Kasumi-1 (cell line): ENCODE results near the gene TRPM2.
"Not testable (repeated sequence)": the region's sequence is repeated elsewhere in the genome, so short reads cannot be mapped to it uniquely, and the experiment has no call there.

ENCODE experiments used
- DNase-seq, 2 experiments: peaks; one replicate each; lab custom pipeline; 2025; lab: John Stamatoyannopoulos, UW

The TRPM2 gene

DNA sequence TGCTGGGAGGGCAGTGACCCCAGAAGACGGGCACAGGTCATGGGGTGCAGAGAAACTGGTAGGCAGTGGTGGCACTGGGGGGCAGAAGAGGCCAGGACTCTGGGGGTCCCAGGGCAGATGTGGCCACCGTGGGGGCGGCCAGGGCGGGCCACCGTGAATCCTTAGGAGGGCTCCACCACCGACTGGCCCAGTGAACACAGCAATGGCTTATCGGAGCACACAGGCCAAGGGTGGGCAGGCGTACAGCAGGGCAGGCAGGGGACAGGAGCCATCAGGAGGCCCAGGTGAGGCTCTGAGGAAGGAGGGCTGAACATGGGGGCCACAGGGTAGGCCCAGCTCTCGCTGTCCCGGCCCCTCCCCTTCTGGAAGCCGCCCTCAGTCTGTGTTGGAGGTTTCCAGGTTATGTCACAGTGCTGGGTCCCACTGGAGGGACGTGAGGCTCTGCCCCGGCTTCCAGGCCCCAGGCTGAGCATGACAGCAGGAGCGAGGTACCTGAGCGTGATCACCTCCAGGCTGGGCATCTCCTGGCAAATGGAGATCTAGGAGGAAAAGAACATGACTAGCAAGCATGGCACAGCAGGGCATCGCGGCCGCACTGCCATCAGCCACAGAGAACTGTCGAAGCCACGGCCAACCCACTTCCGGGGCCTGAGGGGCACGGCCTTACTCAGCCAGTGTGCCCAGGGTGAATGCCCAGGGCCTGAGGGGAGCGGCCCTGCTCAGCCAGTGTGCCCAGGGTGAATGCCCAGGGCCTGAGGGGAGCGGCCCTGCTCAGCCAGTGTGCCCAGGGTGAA, 18.0 kb upstream of the TRPM2 start:
- no peak for DNase-seq

DNA sequence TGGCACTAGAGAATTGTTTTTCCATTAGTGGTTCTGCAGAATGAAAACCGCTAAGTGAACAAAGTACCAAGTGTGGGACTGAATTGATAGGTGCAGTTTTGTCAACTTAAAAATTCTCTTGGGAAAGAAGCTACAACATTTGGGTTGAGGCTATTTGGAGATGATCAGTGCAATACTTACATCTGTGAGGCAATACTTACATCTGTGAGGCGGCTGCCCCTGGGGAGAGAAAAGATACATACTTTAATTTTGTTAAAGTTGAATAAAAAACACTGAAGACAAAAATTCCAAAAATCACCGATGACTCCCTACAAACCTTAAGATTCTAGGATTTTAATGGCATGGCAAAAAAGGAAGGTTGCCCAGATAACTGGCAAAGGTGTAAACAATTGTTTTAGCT, 16.0 kb upstream of the TRPM2 start:
- no peak for DNase-seq

GRCh38 chr21:44337941-44338895, 15.2 kb upstream of the TRPM2 start:
- peak; percentile 30 to 34 for DNase-seq

GRCh38 chr21:44338971-44339910, 14.2 kb upstream of the TRPM2 start, which contains the start of gene CFAP410:
Gene CFAP410 (minus strand): TSS chr21:44339390. CDS start chr21:44339194, 196 bp downstream.
- peak; percentile 87 to 89 for DNase-seq

DNA sequence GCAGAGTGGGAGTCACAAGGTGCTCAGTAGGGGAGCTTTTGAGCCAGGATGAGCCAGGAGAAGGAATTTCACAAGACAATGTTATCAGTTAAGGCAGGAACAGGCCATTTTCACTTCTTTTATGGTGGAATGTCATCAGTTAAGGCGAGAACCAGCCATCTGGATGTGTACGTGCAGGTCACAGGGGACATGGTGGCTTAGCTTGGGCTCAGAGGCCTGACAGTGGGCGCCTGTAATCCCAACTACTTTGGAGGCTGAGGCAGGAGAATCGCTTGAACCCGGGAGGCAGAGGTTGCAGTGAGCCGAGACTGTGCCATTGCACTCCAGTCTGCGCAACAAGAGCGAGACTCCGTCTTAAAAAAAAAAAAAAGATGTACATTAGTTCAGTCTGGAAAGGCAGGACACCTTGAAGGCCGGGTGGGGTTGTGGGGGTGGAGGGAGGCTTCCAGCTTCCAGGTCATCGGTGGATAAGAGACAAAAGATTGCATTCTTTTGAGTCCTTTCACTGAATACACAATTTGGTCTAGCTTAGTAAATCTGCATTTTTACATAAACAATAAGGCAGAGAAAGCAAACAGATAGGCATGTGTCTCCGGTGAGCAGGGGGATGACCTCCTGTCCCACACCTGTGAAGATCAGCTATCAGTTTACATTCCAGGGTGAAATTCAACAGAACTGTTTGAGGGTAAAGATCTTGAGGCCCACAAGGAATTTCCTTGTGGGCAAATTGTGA, 11.5 kb upstream of the TRPM2 start:
- not testable (repeated sequence) for DNase-seq

DNA sequence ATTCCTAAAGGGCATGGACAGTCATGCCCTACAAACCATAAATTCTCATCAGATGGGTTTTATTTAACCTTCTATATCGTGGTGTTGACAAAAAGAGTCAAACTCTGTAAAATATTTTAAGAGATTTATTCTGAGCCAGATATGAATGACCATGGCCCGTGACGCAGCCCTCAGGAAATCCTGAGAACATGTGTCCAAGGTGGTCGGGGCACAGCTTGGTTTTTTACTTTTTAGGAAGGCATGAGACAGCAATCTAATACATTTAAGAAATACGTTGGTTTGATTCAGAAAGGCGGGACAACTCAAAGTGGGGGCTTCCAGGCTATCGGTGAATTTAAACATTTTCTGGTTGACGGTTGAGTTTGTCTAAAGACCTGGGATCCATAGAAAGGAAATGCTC, 10.4 kb upstream of the TRPM2 start:
- DNase-seq, result not testable (repeated sequence)

GRCh38 chr21:44344541-44345183, 8.8 kb upstream of the TRPM2 start:
- DNase-seq, result no peak

GRCh38 chr21:44345495-44345894, 7.9 kb upstream of the TRPM2 start:
- no peak for DNase-seq

DNA sequence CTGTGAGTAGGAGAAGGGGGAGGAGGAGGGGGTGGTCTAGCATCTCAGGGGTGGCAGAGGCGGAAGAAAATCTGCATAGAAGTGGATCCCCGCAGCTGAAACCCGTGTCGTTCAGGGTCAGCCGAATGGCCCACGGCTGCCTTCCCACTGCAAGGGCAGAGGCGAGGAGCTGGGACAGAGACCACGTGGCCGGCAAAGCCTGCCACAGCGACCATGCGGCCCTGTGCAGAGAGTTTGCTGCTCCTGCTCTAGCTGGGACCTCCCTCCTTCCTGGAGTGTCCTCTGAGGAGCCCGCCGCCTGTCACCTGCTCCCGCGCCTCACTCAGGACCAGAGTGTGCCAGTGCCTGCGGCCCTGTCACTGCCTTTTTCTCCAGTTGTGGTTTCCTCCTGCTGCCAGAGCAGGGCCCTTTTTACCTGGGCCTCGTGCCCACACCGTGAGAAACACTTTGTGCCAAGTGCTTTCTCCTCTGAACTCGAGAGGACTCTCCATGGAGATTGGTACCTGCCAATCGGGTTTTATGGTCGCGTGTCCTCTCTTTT, 5.4 kb upstream of the TRPM2 start:
- no peak for DNase-seq

GRCh38 chr21:44348861-44349260, 4.6 kb upstream of the TRPM2 start:
- no peak for DNase-seq

GRCh38 chr21:44349416-44349846, 4.0 kb upstream of the TRPM2 start:
- DNase-seq, result no peak

- no peak for DNase-seq
Observed at GRCh38 chr21:44349847-44350772, 3.3 kb upstream of the TRPM2 start.

- DNase-seq, result no peak
Observed at GRCh38 chr21:44350773-44351481, 2.5 kb upstream of the TRPM2 start.

DNA sequence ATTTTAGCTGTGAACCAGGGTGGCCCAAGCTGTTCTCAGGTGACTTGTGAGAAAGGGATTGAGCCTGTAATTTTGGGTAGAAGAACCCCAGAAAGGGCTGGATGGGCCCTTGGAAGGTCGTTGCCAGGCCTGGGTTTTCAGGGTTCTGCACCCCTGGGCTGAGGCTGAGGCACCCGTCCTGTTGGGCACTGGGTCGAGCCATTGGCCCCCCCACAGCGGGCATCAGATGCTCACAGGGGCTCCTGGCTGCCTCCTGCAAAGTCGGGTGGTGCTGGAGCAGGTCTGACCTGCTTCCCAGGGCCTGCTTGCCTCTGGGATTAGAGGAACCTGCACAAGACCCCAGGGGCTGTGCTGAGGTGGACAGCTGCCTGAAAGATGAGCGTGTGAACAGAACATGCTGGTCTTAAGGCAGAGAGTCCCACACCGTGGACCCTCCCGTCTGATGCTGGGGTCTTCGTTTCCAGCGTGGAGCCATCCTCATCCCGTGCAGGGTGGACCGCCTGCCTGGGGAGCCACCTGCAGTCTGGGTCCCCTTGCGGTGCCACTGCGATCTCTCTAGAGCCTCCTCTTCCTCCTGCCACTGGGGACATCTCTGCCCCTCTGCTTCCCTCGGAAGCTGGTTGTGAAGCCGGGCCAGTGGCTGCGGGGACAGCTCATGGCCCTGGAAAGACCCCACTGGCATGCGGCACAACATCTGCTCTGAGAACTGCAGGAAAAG, 1.7 kb upstream of the TRPM2 start:
- DNase-seq, result no peak

- no peak for DNase-seq
Observed at GRCh38 chr21:44352253-44352860, 1.1 kb upstream of the TRPM2 start.

DNA sequence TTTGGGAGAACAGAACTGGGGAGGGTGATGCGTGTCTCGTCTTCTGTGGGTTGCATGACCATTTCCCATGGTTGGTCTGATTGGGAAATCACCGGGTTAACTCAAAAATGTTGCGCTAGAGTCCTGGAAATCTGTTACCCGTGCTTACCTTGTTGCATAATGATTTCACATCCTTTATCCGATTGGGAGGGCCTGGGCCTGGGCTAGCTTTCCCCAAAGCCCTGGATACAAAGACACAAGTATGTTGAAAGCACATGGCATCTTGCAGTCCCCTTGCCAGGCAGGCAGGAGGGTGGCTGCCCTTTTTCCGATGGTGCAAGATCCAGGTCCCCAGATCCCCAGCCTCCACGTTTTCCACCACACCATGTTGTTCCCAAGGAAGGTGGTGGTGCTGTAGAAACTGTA, 582 bp downstream of the TRPM2 start:
- DNase-seq, result peak; percentile 56 to 70
